GM12878 (cell line): ENCODE data around the gene SULF2. TPM values are rescaled to one million over a fixed set of nuclear protein-coding genes. Genes with fewer than 3 reads are reported as not detected.

ENCODE experiments used
- ATAC-seq: fragments of 200-7000 bp; cut with Tn5 transposase; 3 replicates; pipeline ENCODE4 v1.9.1; 2020; ENCODE audit warnings: mild to moderate bottlenecking, moderate library complexity
- BruUV-seq: library from RNA; stranded (reverse); fragments of 400-500 nt; replicated peaks from 2 replicates; lab custom pipeline; 2021; lab: Mats Ljungman, UMichigan
- CTCF ChIA-PET: fragments of 300-600 bp; sonication (Branson Sonifier 250); formaldehyde crosslinking; extraction: SDS; loops from one replicate; lab custom pipeline; 2021; ENCODE audit warnings: inconsistent platforms; lab: Yijun Ruan, JAX
- POLR2A ChIA-PET: fragments of 350-600 bp; formaldehyde crosslinking; extraction: SDS; loops from one replicate; lab custom pipeline; 2021; ENCODE audit warnings: inconsistent platforms; lab: Charles Lee
- RAD21 ChIA-PET: fragments of 300-600 bp; sonication (Branson Sonifier 250); formaldehyde crosslinking; loops from one replicate; lab custom pipeline; 2023; ENCODE audit warnings: antibody characterized with exemption; ENCODE audit not compliant: unreplicated experiment; lab: Charles Lee
- SMC1A ChIA-PET: fragments of 300-600 bp; sonication (Branson Sonifier 250); formaldehyde crosslinking; loops from one replicate; lab custom pipeline; 2023; ENCODE audit not compliant: unreplicated experiment, uncharacterized antibody; lab: Charles Lee
- DNase-seq: peaks from one replicate; pipeline ENCODE4 v3.0.0-alpha.2; 2011; ENCODE audit warnings: low read depth, low spot score
- FAIRE-seq: peaks from 3 replicates; lab custom pipeline; 2011; peaks lifted over from hg19 to GRCh38; lab: Jason Lieb, UNC
- H2AFZ ChIP-seq: 2 replicates; pipeline ENCODE4 v1.6.0; 2011; ENCODE audit warnings: low read depth, low read length, control low read depth; ENCODE audit not compliant: control insufficient read depth
- H3K27ac ChIP-seq: 2 replicates; pipeline ENCODE4 v1.5.1; 2011; ENCODE audit warnings: control low read depth; ENCODE audit not compliant: control insufficient read depth, insufficient read depth
- H3K27me3 ChIP-seq, 2 experiments: replicated peaks in 1 of 2; 2 replicates each; pipeline versions ENCODE4 v1.6.0 to v1.6.1; 2011; ENCODE audit warnings: low read length in 1 of 2; ENCODE audit not compliant: control insufficient read depth in 2 of 2, insufficient read depth in 2 of 2
- H3K36me3 ChIP-seq, 2 experiments: 2 replicates each; pipeline ENCODE4 v1.5.1; 2011; ENCODE audit warnings: low read length in 1 of 2; ENCODE audit not compliant: control insufficient read depth in 2 of 2, insufficient read depth in 2 of 2
- H3K4me1 ChIP-seq: 2 replicates; pipeline ENCODE4 v1.6.1; 2011; ENCODE audit warnings: mild to moderate bottlenecking, low read length, moderate library complexity, mixed read lengths; ENCODE audit not compliant: control insufficient read depth, insufficient read depth
- H3K4me2 ChIP-seq: 2 replicates; pipeline ENCODE4 v1.6.0; 2011; ENCODE audit warnings: control low read depth; ENCODE audit not compliant: control insufficient read depth, insufficient read depth
- H3K4me3 ChIP-seq: fragments of 200-600 bp; sonication (generic); 2 replicates; pipeline ENCODE4 v1.5.1; 2016
- H3K79me2 ChIP-seq: 2 replicates; pipeline ENCODE4 v1.6.0; 2011; ENCODE audit warnings: low read length; ENCODE audit not compliant: control insufficient read depth, insufficient read depth
- H3K9ac ChIP-seq: 2 replicates; pipeline ENCODE4 v1.8.0; 2011; ENCODE audit warnings: low read length, control low read depth, mixed read lengths; ENCODE audit not compliant: control insufficient read depth, insufficient read depth
- H3K9me3 ChIP-seq: replicated peaks from 3 replicates; pipeline ENCODE4 v1.5.1; 2011; ENCODE audit warnings: mild to moderate bottlenecking, low read length; ENCODE audit not compliant: control insufficient read depth, insufficient read depth
- H4K20me1 ChIP-seq: 2 replicates; pipeline ENCODE4 v1.6.0; 2011; ENCODE audit not compliant: control insufficient read depth, insufficient read depth
- ATF2 ChIP-seq: IDR thresholded peaks from 2 replicates; pipeline ENCODE4 v1.6.1; 2012; ENCODE audit warnings: low read length, inconsistent platforms
- CREB1 ChIP-seq: IDR thresholded peaks from 2 replicates; pipeline ENCODE4 v1.6.1; 2012; ENCODE audit warnings: low read depth, mild to moderate bottlenecking, inconsistent platforms
- ETV6 ChIP-seq, 2 experiments: fragments of 450-650 bp in 1 of 2; IDR thresholded peaks in 1 of 2; conservative IDR thresholded peaks in 1 of 2; 2 replicates each; pipeline ENCODE4 v1.6.1; 2014; ENCODE audit warnings: antibody characterized with exemption in 1 of 2, borderline replicate concordance in 1 of 2, low read depth in 1 of 2, mild to moderate bottlenecking in 1 of 2, moderate library complexity in 1 of 2
- FOXK2 ChIP-seq: fragments of 450-650 bp; IDR thresholded peaks from 2 replicates; pipeline ENCODE4 v1.6.1; 2017; ENCODE audit warnings: mild to moderate bottlenecking, moderate library complexity
- GATAD2B ChIP-seq: fragments of 450-650 bp; conservative IDR thresholded peaks from 2 replicates; pipeline ENCODE4 v1.6.1; 2017; ENCODE audit warnings: low read depth, mild to moderate bottlenecking, moderate library complexity
- LARP7 ChIP-seq: fragments of 450-650 bp; IDR thresholded peaks from 2 replicates; pipeline ENCODE4 v1.6.1; 2017; ENCODE audit warnings: mild to moderate bottlenecking
- MLLT1 ChIP-seq: fragments of 450-650 bp; IDR thresholded peaks from 2 replicates; pipeline ENCODE4 v1.6.1; 2016; ENCODE audit warnings: mild to moderate bottlenecking
- NFIC ChIP-seq: IDR thresholded peaks from 2 replicates; pipeline ENCODE4 v1.6.1; 2012; ENCODE audit warnings: low read depth, mild to moderate bottlenecking, inconsistent platforms, low read length, moderate library complexity
- RAD21 ChIP-seq: IDR thresholded peaks from 2 replicates; pipeline ENCODE4 v1.6.1; 2011; ENCODE audit warnings: mild to moderate bottlenecking, low read depth, low read length, moderate library complexity; ENCODE audit not compliant: insufficient read depth
- RB1 ChIP-seq: fragments of 450-650 bp; formaldehyde crosslinking; IDR thresholded peaks from 2 replicates; pipeline ENCODE4 v1.6.1; 2017; ENCODE audit warnings: mild to moderate bottlenecking, borderline replicate concordance
- SREBF2 ChIP-seq: IDR thresholded peaks from 2 replicates; pipeline ENCODE4 v1.6.1; 2012; ENCODE audit warnings: mild to moderate bottlenecking, low read length
- YY1 ChIP-seq: IDR thresholded peaks from 2 replicates; pipeline ENCODE4 v1.6.1; 2011; ENCODE audit warnings: low read depth, mild to moderate bottlenecking, low read length
- ZNF207 ChIP-seq: fragments of 450-650 bp; IDR thresholded peaks from 2 replicates; pipeline ENCODE4 v1.6.1; 2014; ENCODE audit warnings: antibody characterized with exemption, mild to moderate bottlenecking, borderline replicate concordance
- ZNF24 ChIP-seq: fragments of 450-650 bp; IDR thresholded peaks from 2 replicates; pipeline ENCODE4 v1.6.1; 2017; ENCODE audit warnings: antibody characterized with exemption, mild to moderate bottlenecking
- ZNF274 ChIP-seq: IDR thresholded peaks from one replicate; pipeline ENCODE4 v1.8.0; 2011; ENCODE audit not compliant: insufficient read length, insufficient read depth
- WGBS: methylation state at CpG from one replicate; pipeline ENCODE4 v1.1.6; 2016; ENCODE audit warnings: low lambda C conversion rate; ENCODE audit not compliant: insufficient replicate concordance, insufficient coverage; ENCODE audit errors: missing lambda C conversion rate; 5-methylcytosine and 5-hydroxymethylcytosine counted together
- in situ Hi-C: fragments of 300-500 bp; cut with MboI; formaldehyde crosslinking; loops from 9 replicates; pipeline ENCODE4 v1.14.3; 2018; ENCODE audit warnings: mixed read lengths
- intact Hi-C: fragments of 100-400 bp; cut with micrococcal nuclease; formaldehyde crosslinking; loops from one replicate; pipeline ENCODE4 v1.14.2; 2022; ENCODE audit not compliant: unreplicated experiment
- polyA plus RNA-seq, 11 experiments: library from polyadenylated mRNA; depleted of rRNA in 4 of 11; unstranded in 6 of 11; stranded (reverse) in 5 of 11; fragments of >200 nt; fragmentation: Nextera tagmentation in 4 of 11; fragmentation: Illumina TruSeq in 1 of 11; extraction: Ambion mirVana in 4 of 11; extraction: Trizol in 1 of 11; gene quantifications; 1 replicate in 1 of 11; 2 replicates in 10 of 11; pipeline versions ENCODE4 v1.2.1 to v1.2.3, GENCODE V29; 2011 to 2016; ENCODE audit warnings: inconsistent platforms in 2 of 11, missing spikeins in 2 of 11, low read depth in 1 of 11
- total RNA-seq, 4 experiments: library from RNA; depleted of rRNA in 3 of 4; stranded (reverse); fragments of >200 nt in 3 of 4; fragmentation: Illumina TruSeq in 1 of 4; extraction: Trizol in 1 of 4; gene quantifications; 2 replicates each; pipeline versions ENCODE4 v1.2.1 to v1.2.3, GENCODE V29; 2013 to 2021

SULF2 gene
- total and polyA plus RNA-seq, 10 of the 15 experiments (the other 5 are each of a cell fraction or from before 2014, with no cell fraction given), result 0.69 to 4.1 (median 1.6) TPM

GRCh38 chr20:47809161-47809960 lies 24.1 kb upstream of the SULF2 start:
- H3K79me2 ChIP-seq, result no peaks in the 10 kb centered on the region
- intact Hi-C loops, result no loop called here
- H2AFZ ChIP-seq, result no peak overlapping the region
- POLR2A ChIA-PET, result no interaction called here
- BruUV-seq, result no TSS peak
- DNase-seq (no peak), FAIRE-seq (no peak), ATAC-seq (no peak)
- TF ChIP-seq ETV6 (conservative IDR thresholded peaks at IDR 0.05 in 1 of 2, IDR thresholded peaks at IDR 0.05 in 1 of 2; ENCODE audit: borderline replicate concordance in 1 of 2, low read depth in 1 of 2) (0 out of 4 replicates have a peak, but pooled peaks of 1 of the 2 experiments have one; percentile 50), ZNF24 (no peak)
- H3K9me3 ChIP-seq, result no peaks in the 10 kb centered on the region
- in situ Hi-C loops, result no loop called here
- H3K27me3 ChIP-seq, result peaks cover 0 to 1% of the 10 kb centered on the region in 2 experiments; a peak in 2 of 4 replicates
- no peaks in the 10 kb centered on the region for H3K4me1 ChIP-seq
- no peak overlapping the region for H3K27ac ChIP-seq
- H3K4me3 ChIP-seq, result no peak overlapping the region
- SMC1A ChIA-PET, result interaction anchor here (1.0 kb wide), 1 partner anchor 34 kb away, joined by 3 read pairs; no protein-coding TSS in a partner anchor
- 47% methylated on average over 15 of the region's 15 CpGs for WGBS
- no peak overlapping the region for H3K9ac ChIP-seq
- RAD21 ChIA-PET, result no interaction called here
- no peaks in the 10 kb centered on the region for H3K36me3 ChIP-seq
- no peaks in the 10 kb centered on the region for H4K20me1 ChIP-seq
- CTCF ChIA-PET, result interaction anchor here (0.6 kb wide), 1 partner anchor 140 kb away, joined by 3 read pairs; no protein-coding TSS in a partner anchor
- no peak overlapping the region for H3K4me2 ChIP-seq

GRCh38 chr20:47805951-47806350 lies 20.7 kb upstream of the SULF2 start:
- H3K4me1 ChIP-seq, result no peaks in the 10 kb centered on the region
- no peaks in the 10 kb centered on the region for H3K79me2 ChIP-seq
- no peaks in the 10 kb centered on the region for H3K36me3 ChIP-seq
- POLR2A ChIA-PET, result no interaction called here
- H3K9ac ChIP-seq, result no peak overlapping the region
- H3K27me3 ChIP-seq, result peaks cover 0 to 1% of the 10 kb centered on the region in 2 experiments; a peak in 1 of 4 replicates
- ATAC-seq (no peak), FAIRE-seq (no peak), DNase-seq (no peak)
- H3K4me2 ChIP-seq, result no peak overlapping the region
- no peaks in the 10 kb centered on the region for H3K9me3 ChIP-seq
- H4K20me1 ChIP-seq, result no peaks in the 10 kb centered on the region
- intact Hi-C loops, result no loop called here
- 39% methylated on average over 14 of the region's 14 CpGs for WGBS
- SMC1A ChIA-PET, result no interaction called here
- no peak overlapping the region for H3K27ac ChIP-seq
- no peak overlapping the region for H3K4me3 ChIP-seq
- BruUV-seq, result no TSS peak
- H2AFZ ChIP-seq, result no peak overlapping the region
- CTCF ChIA-PET, result interaction anchor here (1.6 kb wide), 1 partner anchor 19 kb away, joined by 3 read pairs; no protein-coding TSS in a partner anchor
- RAD21 ChIA-PET, result no interaction called here
- in situ Hi-C loops, result no loop called here
- no peak for TF ChIP-seq YY1
- TF ChIP-seq NFIC, result no peak
- no peak for TF ChIP-seq FOXK2
- no peak for TF ChIP-seq MLLT1
- TF ChIP-seq ATF2, result no peak
- no peak for TF ChIP-seq LARP7
- TF ChIP-seq RB1, result no peak
- no peak for TF ChIP-seq CREB1
- TF ChIP-seq RAD21, result no peak
- no peak for TF ChIP-seq SREBF2
- no peak for TF ChIP-seq ZNF274
- TF ChIP-seq ZNF207, result no peak
- TF ChIP-seq GATAD2B, result no peak
